Activated naive CD8-positive, alpha-beta T cell treated with anti-CD3 and anti-CD28 coated beads for 36 hours (primary cell): Measurements from ENCODE around the gene ALLC. TPM values are rescaled to one million over a fixed set of nuclear protein-coding genes. Genes with fewer than 3 reads are reported as not detected.
"Not testable (repeated sequence)": the region's sequence is repeated elsewhere in the genome, so short reads cannot be mapped to it uniquely, and the experiment has no call there.

Experiments used
- DNase-seq: peaks from one replicate; pipeline ENCODE4 v3.0.0; 2021
- H3K27ac Mint-ChIP-seq: one replicate; pipeline ENCODE4 v1.8.0; 2022; ENCODE audit warnings: mild to moderate bottlenecking, moderate library complexity, mixed read lengths
- H3K27me3 Mint-ChIP-seq: one replicate; pipeline ENCODE4 v1.8.0; 2022; ENCODE audit warnings: mild to moderate bottlenecking, mixed read lengths
- H3K36me3 Mint-ChIP-seq: one replicate; pipeline ENCODE4 v1.8.0; 2021; ENCODE audit warnings: mild to moderate bottlenecking, mixed read lengths
- H3K4me1 Mint-ChIP-seq: one replicate; pipeline ENCODE4 v1.8.0; 2021; ENCODE audit warnings: mixed read lengths
- H3K4me3 Mint-ChIP-seq: one replicate; pipeline ENCODE4 v1.8.0; 2022; ENCODE audit warnings: mild to moderate bottlenecking, moderate library complexity, mixed read lengths
- H3K9me3 Mint-ChIP-seq: one replicate; pipeline ENCODE4 v1.8.0; 2022; ENCODE audit warnings: mixed read lengths
- total RNA-seq, 2 experiments: library from RNA; stranded (reverse); gene quantifications; one replicate each; pipeline ENCODE4 v1.2.3, GENCODE V29; 2021

ALLC gene
- total RNA-seq, result not detected

DNA sequence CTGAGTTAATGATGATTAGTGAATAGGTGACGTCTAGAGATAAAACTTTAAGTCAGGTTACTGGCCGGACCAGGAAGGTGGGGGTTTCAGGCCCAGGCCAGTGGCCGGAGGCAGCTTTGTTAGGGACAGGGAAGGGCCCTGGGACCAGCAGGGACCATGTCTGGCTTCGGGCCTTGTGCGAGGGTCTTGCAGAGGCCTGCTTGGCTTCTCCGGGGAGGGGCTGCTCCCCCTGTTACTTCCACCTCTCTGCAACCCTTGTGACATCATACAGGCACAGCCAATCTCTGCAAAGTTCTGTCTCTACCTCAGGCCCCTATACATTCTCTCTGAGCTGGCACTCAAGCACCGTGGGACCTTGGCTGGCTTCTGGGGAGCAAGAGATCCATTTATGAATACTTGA is at the start of gene ALLC:
ALLC (plus strand) TSS at position 320 of the 400 bp plus-strand sequence. CDS start 12,958 bp downstream, outside the sequence.
- no peak for DNase-seq
- Mint-ChIP-seq H3K36me3 (no peaks in the 10 kb centered on the region), H3K4me3 (no peak within 1 kb of the TSS), H3K4me1 (no peaks in the 10 kb centered on the region), H3K27ac (no peak within 1 kb of the TSS), H3K27me3 (no peaks in the 10 kb centered on the region), H3K9me3 (no peaks in the 10 kb centered on the region)

- H3K27ac Mint-ChIP-seq, result peak overlapping the region; percentile 67
- no peaks in the 10 kb centered on the region for H3K36me3 Mint-ChIP-seq
- H3K4me3 Mint-ChIP-seq, result no peak overlapping the region
- H3K4me1 Mint-ChIP-seq, result peaks cover 21% of the 10 kb centered on the region
- no peak for DNase-seq
- peaks cover 4% of the 10 kb centered on the region for H3K27me3 Mint-ChIP-seq
- H3K9me3 Mint-ChIP-seq, result peaks cover 1% of the 10 kb centered on the region
Measured at GRCh38 chr2:3608373-3609278, 49.4 kb upstream of the ALLC start.

DNA sequence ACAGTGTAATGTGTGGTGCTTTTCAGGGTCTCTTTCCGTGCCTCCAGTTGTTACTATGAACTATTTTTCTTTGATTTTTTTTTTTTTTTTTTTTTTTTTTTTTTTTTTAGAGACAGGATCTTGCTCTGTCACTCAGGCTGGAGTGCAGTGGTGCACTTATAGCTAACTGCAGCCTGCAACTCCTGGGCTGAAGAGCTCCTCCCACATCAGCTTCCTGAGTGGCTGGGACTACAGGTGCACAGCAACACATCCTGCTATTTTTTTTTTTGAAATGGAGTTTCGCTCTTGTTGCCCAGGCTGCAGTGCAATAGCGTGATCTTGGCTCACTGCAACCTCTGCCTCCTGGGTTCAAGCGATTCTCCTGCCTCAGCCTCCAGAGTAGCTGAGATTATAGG is 48.7 kb upstream of the ALLC start:
- not testable (repeated sequence) for H3K4me3 Mint-ChIP-seq, DNase-seq, H3K9me3 Mint-ChIP-seq

GRCh38 chr2:3610415-3610814 is 47.6 kb upstream of the ALLC start:
- H3K9me3 Mint-ChIP-seq, result peaks cover 3% of the 10 kb centered on the region
- H3K27ac Mint-ChIP-seq, result no peak overlapping the region
- no peak for DNase-seq
- H3K4me3 Mint-ChIP-seq, result no peak overlapping the region
- H3K36me3 Mint-ChIP-seq, result peaks cover 3% of the 10 kb centered on the region
- peaks cover 18% of the 10 kb centered on the region for H3K4me1 Mint-ChIP-seq
- H3K27me3 Mint-ChIP-seq, result no peaks in the 10 kb centered on the region

More for the DNA sequence above, 48.7 kb upstream of the ALLC start:
- peak overlapping the region; percentile 67 for H3K27ac Mint-ChIP-seq
- H3K4me1 Mint-ChIP-seq, result peaks cover 21% of the 10 kb centered on the region
- not testable (repeated sequence) for H3K36me3 Mint-ChIP-seq, H3K27me3 Mint-ChIP-seq

DNA sequence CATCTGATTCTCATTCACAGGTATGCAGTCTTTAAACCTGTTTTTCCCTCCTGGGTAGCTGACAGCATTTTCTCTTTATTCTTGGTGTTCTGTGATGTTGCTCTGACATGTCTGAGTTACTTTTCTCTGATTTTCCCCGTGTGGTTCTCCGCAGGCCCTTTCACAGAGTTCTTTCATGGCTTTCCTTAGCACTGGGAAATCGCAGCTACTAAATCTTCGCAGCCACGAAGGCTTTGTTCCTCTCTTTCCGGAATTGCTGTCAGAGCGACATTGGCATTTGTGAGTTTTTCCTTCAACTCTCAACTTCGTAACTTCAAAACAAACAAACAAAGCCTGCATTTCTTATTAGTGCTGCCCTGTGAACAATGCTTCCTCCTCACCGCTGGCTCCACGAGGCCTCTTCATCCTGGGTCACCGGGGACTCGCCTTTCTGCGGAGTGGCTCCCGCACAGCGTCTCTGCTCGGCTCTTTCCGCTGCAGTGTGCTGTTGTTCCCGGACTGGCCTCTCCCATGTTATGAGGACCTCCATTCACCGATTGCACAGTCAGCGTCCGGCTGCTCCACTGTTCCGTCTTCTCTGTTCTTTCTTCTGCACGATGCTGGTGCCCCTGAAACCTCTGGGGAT is 47.0 kb upstream of the ALLC start:
- H3K9me3 Mint-ChIP-seq, result peaks cover 3% of the 10 kb centered on the region
- peaks cover 14% of the 10 kb centered on the region for H3K4me1 Mint-ChIP-seq
- DNase-seq, result no peak
- no peak overlapping the region for H3K4me3 Mint-ChIP-seq
- no peaks in the 10 kb centered on the region for H3K27me3 Mint-ChIP-seq
- no peak overlapping the region for H3K27ac Mint-ChIP-seq
- peaks cover 3% of the 10 kb centered on the region for H3K36me3 Mint-ChIP-seq

GRCh38 chr2:3611589-3611988 is 46.4 kb upstream of the ALLC start:
- no peak overlapping the region for H3K4me3 Mint-ChIP-seq
- peaks cover 5% of the 10 kb centered on the region for H3K9me3 Mint-ChIP-seq
- H3K27ac Mint-ChIP-seq, result no peak overlapping the region
- H3K4me1 Mint-ChIP-seq, result peaks cover 14% of the 10 kb centered on the region
- DNase-seq, result no peak
- H3K27me3 Mint-ChIP-seq, result no peaks in the 10 kb centered on the region
- peaks cover 3% of the 10 kb centered on the region for H3K36me3 Mint-ChIP-seq

DNA sequence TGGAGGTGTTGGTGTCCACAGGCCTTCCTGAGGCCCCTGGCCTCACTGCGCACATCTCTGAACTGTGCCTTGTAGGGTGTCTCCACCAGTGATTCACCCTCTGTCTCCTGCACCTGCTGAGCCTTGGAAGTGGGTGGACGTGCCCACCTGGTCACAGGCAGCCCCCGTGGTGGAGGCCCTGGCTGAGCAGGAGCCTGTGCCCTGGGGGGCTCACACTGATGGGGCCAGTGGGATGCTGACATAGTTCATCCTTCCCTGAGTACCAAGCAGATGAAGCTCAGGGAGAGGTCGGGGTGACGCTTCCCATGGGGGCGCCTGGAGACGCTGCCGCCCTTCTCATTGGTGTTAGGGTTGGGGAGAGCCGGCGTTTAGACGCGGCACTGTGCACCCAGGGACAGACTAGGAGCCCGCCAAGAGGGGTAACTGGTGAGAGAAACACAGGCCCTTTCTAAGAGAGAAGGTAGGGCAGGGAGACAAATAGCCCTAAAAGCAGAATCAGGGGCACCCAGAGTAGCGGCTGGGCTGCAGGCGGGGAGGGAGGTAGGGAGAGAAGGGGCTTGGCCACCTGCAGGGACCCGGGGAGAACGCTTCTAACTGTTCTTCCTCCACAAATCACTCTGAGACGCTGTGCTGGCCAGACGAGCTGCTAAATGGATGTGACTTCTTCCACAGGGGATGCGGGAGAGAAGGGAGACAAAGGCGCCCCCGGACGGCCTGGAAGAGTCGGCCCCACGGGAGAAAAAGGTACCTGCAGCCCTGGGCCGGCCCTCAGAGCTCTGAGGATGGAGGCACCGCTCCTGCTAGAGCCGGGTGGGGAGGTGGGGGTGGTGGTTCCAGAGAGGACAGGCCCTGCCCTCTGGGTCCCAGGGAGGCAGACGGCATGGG is 45.1 kb upstream of the ALLC start:
- Mint-ChIP-seq H3K36me3 (peaks cover 5% of the 10 kb centered on the region), H3K9me3 (peaks cover 8% of the 10 kb centered on the region), H3K4me1 (peaks cover 12% of the 10 kb centered on the region), H3K27ac (no peak overlapping the region), H3K4me3 (no peak overlapping the region), H3K27me3 (no peaks in the 10 kb centered on the region)
- DNase-seq, result no peak

DNA sequence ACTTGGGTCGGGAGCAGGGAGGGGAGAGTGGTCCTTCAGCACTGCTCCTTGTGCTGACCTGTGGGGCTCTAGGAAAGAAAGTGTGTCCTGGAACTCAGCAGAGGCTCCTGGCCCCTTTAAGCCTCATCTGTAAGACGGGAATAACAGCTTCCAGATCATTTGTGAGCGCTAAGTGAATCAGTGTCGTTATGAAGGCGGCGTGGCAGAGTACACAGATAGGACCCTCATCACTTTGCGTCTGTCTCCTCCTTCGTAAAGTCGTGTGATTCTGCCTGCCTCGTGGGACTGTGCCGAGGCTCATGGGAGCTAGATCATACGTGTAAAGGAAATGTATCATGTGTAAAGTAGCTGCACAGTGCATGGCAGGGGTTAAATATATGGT is 44.5 kb upstream of the ALLC start:
- DNase-seq, result no peak

DNA sequence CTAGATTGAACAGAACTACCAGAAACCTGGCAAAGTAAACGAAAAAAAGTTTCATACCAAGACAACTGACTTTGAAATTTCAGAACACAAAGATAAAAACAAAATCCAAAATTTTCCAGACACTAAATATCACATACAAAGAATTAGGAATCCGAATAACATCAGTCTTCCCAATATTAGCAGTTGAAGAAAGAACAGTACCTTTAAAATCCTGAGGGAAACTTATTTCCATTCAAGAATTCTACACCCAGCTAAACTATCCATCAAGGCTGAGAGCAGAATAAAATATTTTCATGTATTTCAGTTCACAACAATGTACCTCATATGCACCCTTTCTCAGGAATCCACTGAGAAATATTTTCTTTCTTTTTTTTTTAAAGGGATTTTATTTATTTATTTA is 43.3 kb upstream of the ALLC start:
- H3K27me3 Mint-ChIP-seq, H3K4me3 Mint-ChIP-seq, H3K27ac Mint-ChIP-seq, H3K36me3 Mint-ChIP-seq, H3K9me3 Mint-ChIP-seq, DNase-seq, H3K4me1 Mint-ChIP-seq: not testable (repeated sequence)

More for the DNA sequence above, 44.5 kb upstream of the ALLC start:
- H3K27ac Mint-ChIP-seq, result no peak overlapping the region
- H3K36me3 Mint-ChIP-seq, result peaks cover 5% of the 10 kb centered on the region
- H3K4me1 Mint-ChIP-seq, result peaks cover 6% of the 10 kb centered on the region
- H3K27me3 Mint-ChIP-seq, result no peaks in the 10 kb centered on the region
- no peak overlapping the region for H3K4me3 Mint-ChIP-seq
- peaks cover 8% of the 10 kb centered on the region for H3K9me3 Mint-ChIP-seq

DNA sequence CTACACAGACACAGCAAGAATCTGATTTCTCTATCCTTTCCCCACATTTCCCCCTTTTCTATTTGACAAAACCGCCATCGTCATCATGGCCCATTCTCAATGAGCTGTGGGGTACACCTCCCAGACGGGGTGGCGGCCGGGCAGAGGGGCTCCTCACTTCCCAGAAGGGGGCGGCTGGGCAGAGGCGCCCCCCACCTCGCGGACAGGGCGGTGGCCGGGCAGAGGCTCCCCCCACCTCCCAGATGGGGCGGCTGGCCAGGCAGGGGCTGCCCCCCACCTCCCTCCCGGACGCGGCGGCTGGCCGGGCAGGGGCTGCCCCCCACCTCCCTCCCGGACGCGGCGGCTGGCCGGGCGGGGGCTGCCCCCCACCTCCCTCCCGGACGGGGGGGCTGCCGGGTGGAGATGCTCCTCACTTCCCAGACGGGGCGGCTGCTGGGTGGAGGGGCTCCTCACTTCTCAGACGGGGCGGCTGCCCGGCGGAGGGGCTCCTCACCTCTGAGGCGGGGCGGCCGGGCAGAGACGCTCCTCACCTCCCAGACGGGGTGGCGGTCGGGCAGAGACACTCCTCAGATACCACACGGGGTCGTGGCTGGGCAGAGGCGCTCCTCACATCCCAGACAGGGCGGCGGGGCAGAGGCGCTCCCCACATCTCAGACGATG is 42.3 kb upstream of the ALLC start:
- H3K27ac Mint-ChIP-seq, H3K4me3 Mint-ChIP-seq, H3K9me3 Mint-ChIP-seq, H3K27me3 Mint-ChIP-seq, H3K4me1 Mint-ChIP-seq, DNase-seq, H3K36me3 Mint-ChIP-seq: not testable (repeated sequence)

GRCh38 chr2:3616435-3617197 is 41.4 kb upstream of the ALLC start:
- H3K27ac Mint-ChIP-seq, DNase-seq, H3K27me3 Mint-ChIP-seq: not testable (repeated sequence)

DNA sequence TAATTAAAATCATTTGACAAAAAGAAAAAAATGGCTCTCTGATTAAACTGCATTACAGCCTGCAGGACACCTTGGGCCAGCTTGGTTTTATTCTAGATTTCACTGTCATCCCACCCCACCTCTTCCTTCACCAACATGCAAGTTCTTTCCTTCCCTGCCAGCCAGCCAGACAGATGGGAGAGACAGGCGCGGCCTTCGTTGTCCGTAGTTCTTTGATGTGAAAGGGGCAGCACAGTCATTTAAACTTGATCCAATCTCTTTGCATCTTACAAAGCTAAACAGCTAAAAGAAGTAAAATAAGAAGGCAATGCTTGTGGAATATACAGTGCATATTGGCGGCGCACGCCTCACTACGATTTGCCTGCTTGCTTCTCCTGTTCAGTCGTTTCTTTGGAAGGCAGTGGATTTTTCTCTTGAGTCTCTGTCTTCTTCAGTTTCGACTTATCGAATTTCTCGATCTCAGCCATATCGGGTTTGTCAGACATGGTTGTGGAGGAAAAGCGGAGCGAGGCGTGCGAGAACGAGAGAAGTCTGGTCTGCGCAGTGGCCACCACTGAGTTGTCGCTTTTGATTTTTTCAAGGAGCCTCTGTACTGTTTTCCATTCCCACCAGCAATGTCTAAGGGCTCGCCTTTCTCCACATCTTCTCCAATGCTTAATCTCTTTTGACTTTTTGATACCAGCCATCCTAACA is 40.7 kb upstream of the ALLC start:
- no peaks in the 10 kb centered on the region for H3K4me1 Mint-ChIP-seq
- peaks cover 5% of the 10 kb centered on the region for H3K36me3 Mint-ChIP-seq
- no peaks in the 10 kb centered on the region for H3K27me3 Mint-ChIP-seq
- peaks cover 8% of the 10 kb centered on the region for H3K9me3 Mint-ChIP-seq
- no peak overlapping the region for H3K4me3 Mint-ChIP-seq
- H3K27ac Mint-ChIP-seq, result no peak overlapping the region
- no peak for DNase-seq

More at GRCh38 chr2:3616435-3617197, 41.4 kb upstream of the ALLC start:
- H3K36me3 Mint-ChIP-seq, H3K4me3 Mint-ChIP-seq, H3K9me3 Mint-ChIP-seq, H3K4me1 Mint-ChIP-seq: not testable (repeated sequence)

GRCh38 chr2:3618367-3618766 is 39.6 kb upstream of the ALLC start:
- no peak overlapping the region for H3K4me3 Mint-ChIP-seq
- H3K36me3 Mint-ChIP-seq, result peaks cover 5% of the 10 kb centered on the region
- H3K27ac Mint-ChIP-seq, result no peak overlapping the region
- peaks cover 8% of the 10 kb centered on the region for H3K9me3 Mint-ChIP-seq
- no peak for DNase-seq
- no peaks in the 10 kb centered on the region for H3K27me3 Mint-ChIP-seq
- no peaks in the 10 kb centered on the region for H3K4me1 Mint-ChIP-seq
